Osteocyte (in vitro differentiated cells): ENCODE data around the gene HASPIN. TPM values are rescaled to one million over a fixed set of nuclear protein-coding genes. Genes with fewer than 3 reads are reported as not detected.
A peak's percentile ranks its signal among the peaks of the same experiment; 100 is the strongest.
"Not testable (repeated sequence)": the region's sequence is repeated elsewhere in the genome, so short reads cannot be mapped to it uniquely, and the experiment has no call there.

Experiments used
- DNase-seq: peaks from one replicate; pipeline ENCODE4 v3.0.0; 2021; ENCODE audit warnings: mixed read lengths; ENCODE audit not compliant: unreplicated experiment; ENCODE audit errors: extremely low spot score
- H3K27ac Mint-ChIP-seq: one replicate; pipeline ENCODE4 v1.8.0; 2021; ENCODE audit warnings: mild to moderate bottlenecking, mixed read lengths; ENCODE audit not compliant: unreplicated experiment
- H3K27me3 Mint-ChIP-seq: one replicate; pipeline ENCODE4 v1.8.0; 2021; ENCODE audit warnings: mixed read lengths; ENCODE audit not compliant: unreplicated experiment
- H3K36me3 Mint-ChIP-seq: one replicate; pipeline ENCODE4 v1.8.0; 2021; ENCODE audit warnings: mixed read lengths; ENCODE audit not compliant: unreplicated experiment
- H3K4me1 Mint-ChIP-seq: one replicate; pipeline ENCODE4 v1.8.0; 2021; ENCODE audit warnings: mixed read lengths; ENCODE audit not compliant: unreplicated experiment
- H3K4me3 Mint-ChIP-seq: one replicate; pipeline ENCODE4 v1.8.0; 2021; ENCODE audit warnings: mild to moderate bottlenecking, moderate library complexity, mixed read lengths; ENCODE audit not compliant: unreplicated experiment
- H3K9me3 Mint-ChIP-seq: one replicate; pipeline ENCODE4 v1.8.0; 2021; ENCODE audit warnings: mixed read lengths; ENCODE audit not compliant: unreplicated experiment
- total RNA-seq: library from RNA; stranded (reverse); gene quantifications from 2 replicates; pipeline ENCODE4 v1.2.1, GENCODE V29; 2021
- TF ChIP-seq, protein P1 (sequence below): fragments of 200-600 bp; sonication (generic); IDR thresholded peaks from 2 replicates; pipeline ENCODE4 v1.5.0; 2021; ENCODE audit warnings: antibody characterized with exemption, mild to moderate bottlenecking, moderate library complexity

The HASPIN gene
- total RNA-seq, 1 donor from 2014 or later, result 1.9 TPM

DNA sequence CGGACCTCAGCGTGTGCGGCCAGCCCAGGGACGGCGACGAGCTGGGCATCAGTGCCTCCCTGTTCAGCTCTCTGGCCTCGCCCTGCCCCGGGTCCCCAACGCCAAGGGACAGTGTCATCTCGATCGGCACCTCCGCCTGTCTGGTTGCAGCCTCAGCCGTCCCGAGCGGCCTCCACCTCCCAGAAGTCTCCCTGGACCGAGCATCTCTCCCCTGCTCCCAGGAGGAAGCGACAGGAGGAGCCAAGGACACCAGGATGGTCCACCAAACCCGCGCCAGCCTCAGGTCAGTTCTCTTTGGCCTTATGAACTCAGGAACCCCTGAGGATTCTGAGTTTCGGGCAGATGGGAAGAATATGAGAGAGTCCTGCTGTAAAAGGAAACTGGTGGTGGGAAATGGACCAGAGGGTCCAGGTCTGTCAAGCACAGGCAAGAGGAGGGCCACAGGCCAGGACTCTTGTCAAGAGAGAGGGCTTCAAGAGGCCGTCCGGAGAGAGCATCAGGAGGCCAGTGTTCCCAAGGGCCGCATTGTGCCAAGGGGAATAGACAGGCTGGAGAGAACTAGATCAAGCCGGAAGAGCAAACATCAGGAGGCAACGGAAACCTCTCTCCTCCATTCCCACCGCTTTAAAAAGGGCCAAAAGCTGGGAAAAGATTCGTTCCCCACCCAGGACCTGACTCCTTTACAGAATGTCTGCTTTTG is 825 bp downstream of the HASPIN start:
- no peak for DNase-seq
- H3K4me3 Mint-ChIP-seq, result peak overlapping the region; percentile 90
- no peaks in the 10 kb centered on the region for H3K27me3 Mint-ChIP-seq
- no peaks in the 10 kb centered on the region for H3K9me3 Mint-ChIP-seq
- H3K27ac Mint-ChIP-seq, result peak overlapping the region; percentile 41
- peaks cover 21% of the 10 kb centered on the region for H3K4me1 Mint-ChIP-seq
- TF ChIP-seq, protein P1, sequence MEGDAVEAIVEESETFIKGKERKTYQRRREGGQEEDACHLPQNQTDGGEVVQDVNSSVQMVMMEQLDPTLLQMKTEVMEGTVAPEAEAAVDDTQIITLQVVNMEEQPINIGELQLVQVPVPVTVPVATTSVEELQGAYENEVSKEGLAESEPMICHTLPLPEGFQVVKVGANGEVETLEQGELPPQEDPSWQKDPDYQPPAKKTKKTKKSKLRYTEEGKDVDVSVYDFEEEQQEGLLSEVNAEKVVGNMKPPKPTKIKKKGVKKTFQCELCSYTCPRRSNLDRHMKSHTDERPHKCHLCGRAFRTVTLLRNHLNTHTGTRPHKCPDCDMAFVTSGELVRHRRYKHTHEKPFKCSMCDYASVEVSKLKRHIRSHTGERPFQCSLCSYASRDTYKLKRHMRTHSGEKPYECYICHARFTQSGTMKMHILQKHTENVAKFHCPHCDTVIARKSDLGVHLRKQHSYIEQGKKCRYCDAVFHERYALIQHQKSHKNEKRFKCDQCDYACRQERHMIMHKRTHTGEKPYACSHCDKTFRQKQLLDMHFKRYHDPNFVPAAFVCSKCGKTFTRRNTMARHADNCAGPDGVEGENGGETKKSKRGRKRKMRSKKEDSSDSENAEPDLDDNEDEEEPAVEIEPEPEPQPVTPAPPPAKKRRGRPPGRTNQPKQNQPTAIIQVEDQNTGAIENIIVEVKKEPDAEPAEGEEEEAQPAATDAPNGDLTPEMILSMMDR, result no peak
- no peaks in the 10 kb centered on the region for H3K36me3 Mint-ChIP-seq

DNA sequence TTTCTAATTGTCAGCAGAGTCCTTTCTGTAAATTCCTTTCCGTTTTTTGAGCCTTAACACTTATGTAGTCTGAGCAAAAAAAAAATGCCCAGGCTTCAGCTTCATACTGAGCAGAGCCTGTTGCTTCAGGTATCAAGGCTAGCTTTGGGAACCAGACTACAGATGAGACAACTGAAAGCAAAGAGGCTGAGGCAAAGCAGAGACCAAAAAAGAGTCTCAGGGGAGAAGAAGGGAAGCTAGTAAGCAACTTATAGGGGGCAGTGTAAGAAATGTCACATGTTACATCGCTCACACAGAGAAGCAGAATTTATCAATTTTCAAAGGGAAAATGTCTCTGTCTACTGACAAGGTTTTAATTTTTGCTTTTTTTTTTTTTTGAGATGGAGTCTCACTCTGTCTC is 3.3 kb downstream of the HASPIN start:
- Mint-ChIP-seq H3K4me3 (no peak overlapping the region), H3K27me3 (no peaks in the 10 kb centered on the region), H3K27ac (no peak overlapping the region), H3K36me3 (no peaks in the 10 kb centered on the region), H3K4me1 (peaks cover 38% of the 10 kb centered on the region), H3K9me3 (no peaks in the 10 kb centered on the region)
- no peak for DNase-seq
- TF ChIP-seq, protein P1, result no peak

DNA sequence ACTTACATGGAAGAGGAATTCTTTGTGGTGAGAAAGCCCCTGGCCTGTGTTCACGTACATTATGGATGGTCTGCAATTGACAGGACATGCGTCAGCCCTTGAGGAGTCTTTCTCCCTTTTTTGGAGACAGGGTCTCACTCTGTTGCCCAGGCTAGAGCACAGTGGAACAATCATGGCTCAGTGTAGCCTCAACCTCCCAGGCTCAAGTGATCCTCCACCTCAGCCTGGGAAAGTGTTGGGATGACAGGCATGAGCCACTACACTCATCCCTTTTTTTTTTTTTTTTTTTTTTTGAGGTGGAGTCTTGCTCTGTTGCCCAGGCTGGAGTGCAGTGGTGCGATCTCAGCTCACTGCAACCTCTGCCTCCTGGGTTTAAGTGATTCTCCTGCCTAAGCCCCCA is 4.4 kb downstream of the HASPIN start:
- H3K27me3 Mint-ChIP-seq, H3K4me3 Mint-ChIP-seq, DNase-seq, H3K9me3 Mint-ChIP-seq, H3K27ac Mint-ChIP-seq, H3K36me3 Mint-ChIP-seq: not testable (repeated sequence)
- H3K4me1 Mint-ChIP-seq, result peaks cover 41% of the 10 kb centered on the region

DNA sequence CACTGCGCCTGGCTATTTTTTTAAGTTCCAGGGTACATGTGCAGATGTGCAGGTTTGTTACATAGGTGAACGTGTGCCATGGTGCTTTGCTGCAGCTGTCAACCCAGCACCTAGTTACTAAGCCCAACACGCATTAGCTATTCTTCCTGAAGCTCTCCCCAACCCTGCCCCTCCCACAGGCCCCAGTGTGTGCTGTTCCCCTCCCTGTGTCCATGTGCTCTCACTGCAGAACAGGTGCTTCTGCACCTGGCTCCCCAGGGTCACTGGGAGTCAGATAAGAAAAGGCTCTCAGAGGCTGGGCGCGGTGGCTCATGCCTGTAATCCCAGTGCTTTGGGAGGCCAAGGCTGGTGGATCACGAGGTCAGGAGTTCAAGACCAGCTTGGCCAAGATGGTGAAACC is 6.2 kb downstream of the HASPIN start:
- H3K9me3 Mint-ChIP-seq, result no peaks in the 10 kb centered on the region
- no peak for DNase-seq
- H3K27ac Mint-ChIP-seq, result no peak overlapping the region
- H3K27me3 Mint-ChIP-seq, result no peaks in the 10 kb centered on the region
- H3K4me3 Mint-ChIP-seq, result no peak overlapping the region
- no peaks in the 10 kb centered on the region for H3K36me3 Mint-ChIP-seq
- peaks cover 48% of the 10 kb centered on the region for H3K4me1 Mint-ChIP-seq
- TF ChIP-seq, protein P1, result no peak

DNA sequence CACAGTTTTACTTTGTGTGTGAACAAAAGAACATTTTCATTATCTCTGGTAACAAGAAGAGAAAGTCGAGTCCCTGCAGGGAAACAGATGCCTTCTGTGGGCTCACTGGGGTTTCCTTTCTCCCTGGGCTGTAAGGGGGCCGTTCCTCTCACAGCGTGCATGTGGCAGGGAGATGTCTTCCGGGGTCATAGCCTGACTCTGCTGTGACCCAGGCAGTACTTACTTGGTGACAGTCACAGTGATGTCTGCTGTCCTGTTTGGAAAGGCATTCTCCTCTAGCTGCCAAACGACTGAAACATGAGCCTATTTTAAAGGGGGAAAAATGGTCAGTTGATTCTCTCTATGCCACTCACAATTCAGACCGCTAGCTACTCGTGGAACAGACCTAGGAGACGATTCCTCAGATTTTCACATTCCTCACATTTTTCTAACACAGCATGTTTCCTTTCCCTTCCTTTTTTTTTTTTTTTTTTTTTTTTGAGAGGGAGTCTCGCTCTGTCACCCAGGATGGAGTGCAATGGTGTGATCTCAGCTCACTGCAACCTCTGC is 7.3 kb downstream of the HASPIN start:
- Mint-ChIP-seq H3K4me3 (peak overlapping the region; percentile 47), H3K9me3 (no peaks in the 10 kb centered on the region), H3K27me3 (no peaks in the 10 kb centered on the region), H3K27ac (peak overlapping the region; percentile 90), H3K36me3 (no peaks in the 10 kb centered on the region), H3K4me1 (peaks cover 43% of the 10 kb centered on the region)
- TF ChIP-seq, protein P1, result no peak
- DNase-seq, result no peak
